DMS153 (cell line): ENCODE results near the gene HIVEP3.
A peak's percentile ranks its signal among the peaks of the same experiment; 100 is the strongest.
"Not testable (repeated sequence)": the region's sequence is repeated elsewhere in the genome, so short reads cannot be mapped to it uniquely, and the experiment has no call there.

ENCODE experiments used
- DNase-seq: peaks from one replicate; lab custom pipeline; 2025; lab: John Stamatoyannopoulos, UW

HIVEP3 gene

DNA sequence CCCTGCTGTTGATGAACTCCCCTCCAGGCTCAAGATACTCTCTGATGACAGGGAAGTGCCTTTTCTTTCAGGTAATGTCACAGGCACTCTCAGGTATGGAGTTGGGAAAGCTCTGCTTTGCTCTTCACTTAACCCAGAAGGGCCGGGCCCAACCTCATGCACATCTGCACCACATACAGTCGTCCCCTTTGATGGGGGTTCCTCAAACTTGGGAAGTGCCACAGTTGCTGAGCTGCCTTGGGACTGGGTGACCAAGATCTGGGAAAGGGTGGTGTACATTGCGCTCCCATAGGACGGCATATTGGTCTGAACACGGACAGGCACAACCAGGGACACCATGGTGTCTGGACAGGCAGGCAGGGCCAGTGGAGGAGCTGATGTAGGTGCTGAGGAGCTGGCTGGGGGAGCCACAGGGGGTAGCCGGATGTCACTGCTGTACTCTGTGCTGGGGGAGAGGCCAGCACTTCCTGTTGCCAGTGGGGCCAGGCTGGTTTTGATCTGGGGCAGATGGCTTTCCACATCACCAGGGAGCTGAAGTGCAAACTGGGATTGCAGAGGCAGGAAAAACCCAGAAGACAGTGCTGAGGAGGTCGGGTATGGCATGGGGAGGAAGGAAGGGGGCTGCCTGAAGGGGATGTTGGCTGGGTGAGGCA lies 338.1 kb downstream of the HIVEP3 start:
- DNase-seq = no peak

DNA sequence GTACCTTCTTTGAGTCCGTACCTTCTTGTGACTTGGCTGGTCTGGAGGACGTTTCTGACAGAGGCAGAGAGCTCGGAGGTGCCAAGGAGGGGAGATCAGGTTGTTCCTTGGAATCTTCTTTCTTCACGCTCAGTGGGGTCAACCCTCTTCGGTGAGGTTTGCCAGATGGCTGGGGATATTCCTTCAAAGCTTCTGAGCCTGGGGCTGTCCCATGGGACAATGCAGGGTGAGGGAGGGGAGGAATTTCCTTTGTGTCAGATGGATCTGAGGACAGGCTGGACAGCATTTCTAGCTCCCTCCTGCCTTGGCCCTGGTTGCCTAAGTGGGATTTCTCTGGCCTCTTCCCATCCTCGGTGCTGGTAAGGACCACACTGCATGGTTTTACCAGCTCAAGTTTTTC lies 338.7 kb downstream of the HIVEP3 start:
- DNase-seq = no peak

DNA sequence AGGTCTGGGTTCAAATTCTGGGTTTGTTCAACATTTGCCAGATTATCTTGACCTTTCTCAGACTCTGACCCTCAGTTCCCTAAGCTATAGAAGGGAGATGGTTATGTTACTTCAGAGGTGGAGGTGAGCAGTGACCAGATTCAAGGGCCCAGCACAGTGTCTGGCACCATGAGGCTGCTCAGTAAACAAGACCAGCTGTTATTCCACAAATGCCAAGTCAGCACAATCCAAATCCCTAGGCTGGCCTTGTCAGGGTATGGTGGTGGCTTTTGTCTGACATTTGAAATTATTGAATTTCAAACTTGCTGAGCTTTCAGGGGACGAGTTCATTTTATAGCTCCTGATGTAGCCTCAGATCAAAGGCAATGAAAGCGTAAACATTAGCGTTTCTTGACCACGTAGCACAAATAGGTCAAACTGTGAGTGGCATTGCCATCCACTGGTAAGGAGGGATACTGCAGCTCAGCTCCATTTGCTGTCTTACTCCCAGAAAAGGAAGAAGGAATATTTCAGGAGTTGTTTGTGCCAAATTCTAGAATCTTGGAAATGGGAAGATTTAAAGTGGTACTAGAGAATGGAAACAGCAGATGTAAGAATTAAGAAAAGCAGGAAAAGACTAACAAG lies 339.9 kb downstream of the HIVEP3 start:
- DNase-seq = no peak

DNA sequence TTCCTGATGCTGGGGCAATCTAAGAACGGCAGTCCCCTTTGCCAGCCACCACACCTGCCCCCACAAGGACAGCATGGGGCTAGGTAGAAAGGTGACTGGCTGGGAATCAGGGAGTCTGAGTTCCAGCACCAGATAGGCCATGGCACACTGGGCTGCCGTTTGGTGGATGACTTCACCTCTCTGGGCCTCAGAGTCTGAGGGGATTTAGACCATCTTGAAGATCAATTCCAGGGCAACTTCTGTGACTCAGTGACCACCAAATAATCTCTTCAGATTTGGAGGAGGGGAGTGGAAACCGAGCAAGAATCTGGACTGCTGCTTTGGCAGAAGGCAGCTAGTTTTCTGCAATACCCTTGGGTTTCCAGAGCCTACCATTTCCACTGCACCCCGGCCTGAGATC lies 342.1 kb downstream of the HIVEP3 start:
- DNase-seq = no peak

DNA sequence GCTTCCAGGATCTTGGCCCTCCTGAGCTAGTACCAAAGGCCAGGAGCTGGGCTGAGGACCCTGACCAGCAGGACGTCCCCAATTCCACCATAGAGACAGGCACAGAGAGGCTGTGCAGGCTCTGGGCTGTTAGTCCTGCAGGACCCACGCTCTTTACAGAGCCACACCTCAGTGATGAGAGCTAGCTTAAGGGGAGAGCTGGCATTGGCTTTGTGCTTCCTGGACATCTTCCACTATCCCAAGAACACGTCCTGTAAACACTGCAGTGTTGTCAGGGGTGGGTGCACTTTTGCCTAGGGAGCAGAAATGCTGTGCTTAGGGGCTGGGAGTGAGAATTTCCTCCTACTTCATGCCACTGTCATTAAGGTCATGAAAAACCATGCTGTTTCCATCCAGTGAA lies 342.5 kb downstream of the HIVEP3 start:
- no peak for DNase-seq

DNA sequence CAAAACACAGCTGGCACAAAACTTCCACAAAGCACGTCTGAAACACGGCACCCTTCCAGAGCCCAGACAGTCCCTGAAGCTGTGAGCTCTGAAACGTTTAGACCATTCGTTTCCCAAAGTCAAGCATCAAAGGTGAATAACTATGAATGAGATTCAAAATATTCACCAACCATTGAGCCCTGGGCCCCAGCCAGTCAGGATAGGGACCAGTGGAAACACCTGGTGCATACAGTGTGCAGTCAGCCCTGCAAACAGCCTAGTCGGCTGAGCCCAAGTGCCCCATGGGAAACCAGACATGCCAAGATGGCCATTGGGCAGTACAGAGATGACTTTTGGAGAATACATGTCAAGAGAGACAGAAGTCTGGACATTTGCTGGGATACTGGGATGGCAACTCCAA lies 343.9 kb downstream of the HIVEP3 start:
- no peak for DNase-seq

DNA sequence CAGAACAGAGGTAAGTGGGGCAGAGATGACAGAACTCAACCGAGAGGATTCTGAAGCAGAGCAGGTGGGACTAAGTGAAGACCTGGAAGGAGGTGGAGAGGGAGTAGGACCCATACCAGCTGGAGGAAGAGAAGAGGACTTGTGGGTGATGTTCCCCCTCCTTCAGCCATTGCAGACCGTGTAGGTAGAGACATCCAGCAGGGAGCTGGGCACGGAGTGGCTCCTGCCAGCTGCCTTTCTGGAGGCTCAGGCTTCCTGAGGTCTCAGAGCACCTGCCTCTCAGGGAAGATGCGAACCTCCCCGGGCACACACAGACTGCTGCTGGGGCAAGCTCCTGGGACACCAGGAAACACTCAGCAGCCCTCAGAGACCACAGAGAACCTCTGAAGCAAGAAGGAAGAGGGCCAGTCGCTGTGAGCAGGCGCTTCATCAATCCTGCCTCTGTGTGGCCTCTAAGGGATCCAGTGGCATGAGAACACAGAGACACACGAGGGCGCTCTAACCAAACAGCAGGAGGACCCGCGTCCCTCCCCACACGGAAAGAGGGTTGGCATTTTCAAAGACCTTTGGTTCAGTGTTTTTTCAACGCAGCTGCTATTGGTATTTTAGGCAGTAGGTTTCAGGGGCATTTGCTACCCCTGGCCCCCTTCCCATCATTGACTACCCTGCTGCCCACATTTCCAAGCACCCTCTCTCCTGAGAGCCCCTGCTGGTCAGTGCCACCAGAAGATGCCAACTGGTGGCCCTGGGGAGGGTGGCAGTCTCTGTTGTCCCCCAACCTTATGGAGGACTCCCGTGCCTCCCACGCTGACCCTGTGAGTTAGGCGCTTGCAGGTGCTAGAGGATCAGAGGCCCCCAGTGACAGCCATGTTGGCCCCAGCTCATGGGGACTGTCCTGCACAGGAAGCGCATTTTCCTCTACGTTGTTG lies 344.7 kb downstream of the HIVEP3 start:
- peak; percentile 92 for DNase-seq

DNA sequence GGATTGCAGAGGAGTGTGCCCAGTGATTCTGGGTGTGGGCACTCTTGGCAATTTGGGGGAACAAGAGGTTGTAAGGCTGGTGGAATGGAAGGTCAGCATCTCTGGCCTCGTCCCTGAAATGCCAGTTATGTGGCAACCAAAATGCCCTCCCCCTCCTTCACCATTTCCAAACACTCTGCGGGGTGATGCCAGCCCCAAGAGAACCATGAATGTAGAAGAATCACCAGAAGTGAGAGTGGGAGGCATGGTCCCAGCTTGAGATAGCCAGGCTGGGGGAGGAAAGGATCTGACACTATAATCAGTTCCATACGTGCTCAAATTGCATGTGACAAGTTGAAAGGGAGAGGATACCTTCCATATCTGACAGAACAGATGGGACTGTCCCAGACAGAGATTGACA lies 345.5 kb downstream of the HIVEP3 start:
- no peak for DNase-seq

DNA sequence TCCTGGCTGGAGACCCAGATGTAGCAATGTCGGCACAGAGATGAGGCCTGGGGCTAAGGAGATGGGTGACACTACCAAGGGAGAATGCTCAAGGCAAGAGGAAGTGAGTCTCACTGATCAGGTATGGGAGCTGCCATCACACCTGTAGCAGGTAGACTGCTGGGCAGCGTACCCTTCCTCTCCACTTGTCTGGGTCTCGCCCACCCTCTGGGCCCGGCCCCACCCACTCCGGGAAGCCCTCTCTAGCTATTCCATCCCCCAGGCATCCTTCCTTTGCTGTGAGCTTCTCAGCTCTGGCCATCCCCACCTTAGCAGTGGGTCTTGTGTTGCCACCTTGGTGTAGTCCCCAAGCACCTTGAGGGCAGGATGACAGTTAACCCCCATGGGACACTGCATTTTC lies 346.5 kb downstream of the HIVEP3 start:
- DNase-seq = no peak

DNA sequence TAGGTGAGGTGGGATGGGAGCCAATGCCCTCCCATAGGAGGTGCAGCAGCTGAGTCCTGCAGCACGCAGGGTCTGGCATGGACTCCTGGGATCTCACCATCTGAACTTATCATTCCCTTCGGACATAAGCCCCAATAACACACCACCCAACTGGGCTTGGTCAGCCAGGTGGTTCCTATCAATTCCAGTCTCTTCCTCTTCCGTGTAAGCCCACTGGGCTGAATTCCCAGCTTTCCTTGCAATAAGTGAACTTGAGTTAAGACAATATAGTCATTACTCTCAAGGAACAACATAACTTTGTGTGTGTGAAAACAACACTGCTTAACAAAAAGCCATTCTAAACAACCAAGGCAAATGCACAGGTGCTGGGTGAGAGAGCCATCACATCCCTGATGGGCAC lies 347.7 kb downstream of the HIVEP3 start:
- DNase-seq = no peak

DNA sequence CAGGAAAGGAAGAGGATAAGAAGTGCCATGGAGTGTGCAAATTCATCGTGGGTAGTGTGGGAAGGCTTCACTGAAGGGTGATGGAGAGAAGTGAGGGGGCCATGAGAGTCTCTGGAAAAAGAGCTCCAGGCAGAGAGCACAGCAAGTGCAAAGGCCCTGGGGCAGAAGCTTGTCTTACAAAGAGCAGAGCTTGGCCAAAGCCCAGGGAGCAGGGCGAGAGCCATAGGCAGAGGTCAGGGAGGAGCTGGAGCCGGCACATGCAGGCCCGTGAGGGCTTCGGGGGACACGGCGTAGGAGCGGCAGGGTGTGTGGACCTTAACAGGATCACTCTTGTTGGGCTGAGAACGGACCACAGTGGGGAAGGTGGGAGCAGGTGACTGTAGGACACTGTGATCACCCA lies 350.5 kb downstream of the HIVEP3 start:
- DNase-seq = no peak

DNA sequence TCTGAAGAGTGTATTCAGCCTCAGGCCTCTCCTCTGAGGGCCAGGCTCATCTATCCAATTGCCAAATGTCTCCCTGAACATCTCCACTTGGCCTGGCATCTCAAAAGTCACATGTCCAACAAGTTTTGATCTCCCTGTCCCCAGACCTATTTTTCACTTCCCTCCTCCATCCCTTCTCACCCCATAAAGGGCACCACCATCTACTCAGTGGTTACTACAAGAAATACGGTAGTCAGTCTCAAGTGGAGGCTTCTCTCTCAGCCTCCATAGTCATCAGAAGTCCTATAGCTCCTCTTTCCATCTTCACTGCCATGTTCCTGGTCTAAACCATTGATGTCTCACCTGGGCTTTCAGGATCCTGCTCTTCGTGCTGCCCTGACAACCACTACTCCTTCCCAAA lies 351.8 kb downstream of the HIVEP3 start:
- no peak for DNase-seq

DNA sequence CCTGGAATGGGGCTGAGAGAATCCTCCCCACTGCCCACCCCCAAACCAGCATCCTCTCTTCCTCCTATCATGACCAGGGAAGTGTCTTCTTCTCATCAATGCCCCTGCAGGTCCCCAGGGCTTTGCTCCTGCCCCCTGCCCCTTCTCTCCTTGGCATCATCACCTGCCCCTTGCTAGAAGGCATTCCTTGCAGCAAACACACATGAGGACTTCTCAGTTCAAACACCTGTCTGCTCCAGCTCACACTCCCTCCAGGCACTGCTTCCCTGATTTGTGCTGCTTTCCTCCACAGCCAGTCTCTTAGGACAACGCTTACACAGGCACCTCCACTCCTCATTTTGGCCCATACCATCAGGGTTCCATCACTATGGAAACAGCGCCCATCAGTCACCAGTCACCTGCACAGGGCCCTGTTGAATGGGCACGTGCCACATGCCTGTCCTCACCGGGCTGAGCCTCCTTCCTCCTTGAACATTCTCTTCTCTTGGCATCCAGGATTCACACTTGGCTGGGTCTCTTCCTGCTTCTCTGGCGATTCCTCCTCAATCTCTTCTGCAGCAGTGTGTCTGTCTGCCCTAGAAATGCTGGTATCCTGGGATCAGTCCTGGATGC lies 352.3 kb downstream of the HIVEP3 start:
- no peak for DNase-seq

DNA sequence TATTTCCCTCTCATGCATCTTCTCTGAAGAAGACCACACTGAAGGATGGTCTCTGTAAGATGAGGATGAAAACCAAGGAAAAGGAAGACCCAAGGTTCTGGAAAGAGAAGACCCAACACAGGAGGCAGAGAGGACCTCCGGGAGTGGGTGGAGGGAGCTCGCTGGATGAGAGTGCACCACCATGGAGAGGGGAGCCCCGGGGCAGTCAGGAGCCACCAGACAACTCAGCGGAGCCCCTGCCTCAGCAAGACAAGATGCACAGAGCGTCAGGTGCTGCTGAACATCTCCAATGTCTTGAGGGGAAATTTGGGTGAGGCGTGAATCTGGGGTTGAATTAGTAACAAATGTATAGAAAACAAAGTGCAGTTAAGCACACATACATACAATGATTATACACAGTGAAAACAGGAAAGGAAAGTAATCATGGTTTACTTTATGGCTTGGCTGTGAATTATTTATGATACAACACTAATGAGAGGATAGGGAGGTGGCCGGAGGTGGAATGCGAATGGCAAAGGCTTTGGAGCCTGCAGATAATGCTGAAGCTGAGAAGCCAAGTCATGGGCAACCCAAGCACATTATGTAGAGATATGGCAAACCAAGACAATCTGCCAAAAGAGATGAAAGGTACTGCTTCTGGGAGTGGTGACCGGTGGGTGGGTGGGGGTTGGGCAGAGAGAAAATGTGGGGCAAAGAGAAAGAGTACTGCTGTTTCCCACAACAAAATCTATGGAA lies 353.8 kb downstream of the HIVEP3 start:
- no peak for DNase-seq

DNA sequence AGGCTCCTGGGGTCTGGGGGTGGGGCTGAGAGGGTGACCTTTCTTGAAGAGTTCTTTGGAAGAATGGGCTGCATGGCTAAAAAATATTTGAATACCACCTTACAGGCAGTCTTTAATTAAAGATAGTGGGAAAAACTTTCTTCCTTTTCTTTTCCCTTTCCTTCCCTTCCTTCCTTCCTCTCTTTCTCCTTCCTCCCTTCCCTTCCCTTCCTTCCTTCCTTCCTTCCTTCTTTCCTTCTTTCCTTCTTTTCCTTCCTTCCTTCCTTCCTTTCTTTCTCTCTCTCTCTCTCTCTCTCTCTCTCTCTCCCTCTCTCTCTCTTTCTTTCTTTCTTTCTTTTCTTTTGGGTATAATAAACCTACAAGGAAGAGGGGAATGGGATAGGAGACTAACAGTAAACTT lies 356.4 kb downstream of the HIVEP3 start:
- DNase-seq = no peak

DNA sequence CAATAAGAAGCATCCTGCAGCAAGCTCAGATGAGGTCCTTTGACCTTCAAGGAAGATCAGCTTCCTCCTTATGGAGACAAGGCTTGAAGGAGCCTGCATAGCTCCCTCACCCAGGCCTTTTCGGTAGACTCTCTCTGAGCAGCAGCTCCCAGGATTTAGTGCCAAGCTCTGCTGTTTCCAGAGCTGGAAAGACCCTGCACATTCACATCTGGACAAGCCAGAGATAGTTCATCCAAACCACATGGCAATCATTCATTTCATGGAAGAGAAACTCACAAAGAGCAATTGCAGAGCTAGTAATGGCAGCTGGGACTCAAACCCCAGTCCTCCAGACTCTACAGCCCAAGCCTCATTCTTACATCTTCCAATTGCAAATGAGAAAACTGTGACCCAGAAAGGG lies 357.8 kb downstream of the HIVEP3 start:
- DNase-seq = no peak

DNA sequence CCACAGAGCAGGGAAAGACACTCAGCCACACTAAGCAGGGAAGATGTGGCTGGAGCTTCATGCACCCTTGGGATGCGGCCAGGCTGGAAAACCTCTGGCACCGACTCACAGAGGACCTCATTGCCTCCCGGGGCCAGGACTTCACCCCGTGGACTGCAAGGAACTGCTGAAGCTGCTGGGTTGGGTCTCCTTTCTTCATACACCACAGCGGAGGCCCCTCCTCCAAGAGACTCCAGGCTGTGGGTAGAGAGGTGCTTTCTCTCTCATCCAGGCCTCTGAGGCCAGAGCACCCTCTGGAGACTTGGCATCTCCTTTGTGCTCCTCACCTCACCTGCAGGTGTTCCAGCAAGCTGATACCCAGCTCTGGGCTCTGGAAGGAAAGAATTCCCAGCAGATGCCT lies 358.2 kb downstream of the HIVEP3 start:
- no peak for DNase-seq

DNA sequence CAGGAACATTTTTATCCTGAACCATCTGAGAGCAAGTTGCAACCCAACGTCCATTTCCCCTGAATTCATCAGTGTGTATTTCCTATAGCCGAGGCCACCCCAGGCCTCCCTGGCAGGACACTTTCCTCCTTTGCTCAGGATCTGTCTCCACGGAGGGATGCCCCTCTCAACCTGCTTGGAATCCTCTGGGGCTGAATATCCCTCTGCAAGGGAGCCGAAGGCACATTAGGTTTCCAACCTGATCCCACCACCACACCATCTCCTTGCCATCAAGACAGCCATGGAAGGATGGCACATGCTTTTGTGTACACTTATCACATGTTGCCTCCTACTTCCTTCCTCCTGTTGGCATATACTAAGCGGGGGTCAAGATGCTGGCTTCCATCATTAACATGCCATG lies 359.4 kb downstream of the HIVEP3 start:
- no peak for DNase-seq

DNA sequence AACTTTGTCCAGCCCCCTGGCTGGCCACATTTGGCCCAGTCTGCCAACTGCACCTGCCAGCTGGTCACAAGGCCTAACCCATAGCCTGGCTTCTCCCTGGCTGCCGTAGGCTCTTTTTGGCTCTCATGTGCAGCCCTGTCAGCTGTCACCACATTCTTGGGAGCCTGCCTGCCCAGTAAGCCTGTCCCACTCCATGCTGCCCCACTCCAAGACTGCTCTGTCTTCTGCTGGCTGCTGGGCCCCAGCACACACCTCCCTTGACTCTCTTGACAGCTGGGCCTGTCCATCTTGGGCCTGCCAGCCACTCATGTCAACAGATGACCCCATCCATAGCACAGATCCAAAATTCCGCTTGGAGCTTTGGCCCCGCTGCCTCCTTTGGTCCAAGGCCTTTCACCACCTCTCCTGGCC lies 360.0 kb downstream of the HIVEP3 start:
- no peak for DNase-seq

DNA sequence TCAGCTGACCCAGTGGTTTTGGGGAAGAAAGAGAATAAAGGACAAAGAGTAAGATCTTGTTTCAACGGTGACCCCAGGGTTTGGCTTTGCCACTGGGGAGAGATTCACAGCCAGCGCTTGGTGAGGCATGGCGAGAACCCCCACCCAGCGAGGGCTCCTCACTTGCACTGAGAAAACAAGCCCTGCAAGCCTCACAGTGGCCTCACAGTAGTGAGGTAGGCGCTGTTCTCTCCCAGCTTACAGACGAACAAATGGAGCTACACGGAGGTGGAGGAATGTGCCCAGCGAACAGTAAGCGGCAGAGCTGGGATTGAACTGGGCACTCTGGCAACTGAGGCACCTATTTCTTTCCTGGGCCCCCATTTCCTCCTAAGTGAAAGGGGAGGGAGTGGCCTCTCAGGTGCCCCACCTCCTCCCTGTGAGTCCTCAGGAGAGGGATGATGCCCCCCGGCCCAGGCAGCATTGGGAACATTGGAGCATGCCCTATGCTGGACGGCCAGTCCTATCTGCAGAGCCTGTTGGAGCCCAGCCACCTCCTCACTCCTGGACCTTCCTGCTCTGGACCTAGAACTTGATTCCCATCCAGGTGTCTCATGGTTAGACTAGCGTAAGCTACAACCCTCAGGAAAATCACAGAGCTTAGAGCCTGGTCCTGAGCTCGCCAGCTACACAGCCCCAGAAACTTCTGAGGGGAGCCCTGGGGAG lies 360.8 kb downstream of the HIVEP3 start:
- DNase-seq = no peak

DNA sequence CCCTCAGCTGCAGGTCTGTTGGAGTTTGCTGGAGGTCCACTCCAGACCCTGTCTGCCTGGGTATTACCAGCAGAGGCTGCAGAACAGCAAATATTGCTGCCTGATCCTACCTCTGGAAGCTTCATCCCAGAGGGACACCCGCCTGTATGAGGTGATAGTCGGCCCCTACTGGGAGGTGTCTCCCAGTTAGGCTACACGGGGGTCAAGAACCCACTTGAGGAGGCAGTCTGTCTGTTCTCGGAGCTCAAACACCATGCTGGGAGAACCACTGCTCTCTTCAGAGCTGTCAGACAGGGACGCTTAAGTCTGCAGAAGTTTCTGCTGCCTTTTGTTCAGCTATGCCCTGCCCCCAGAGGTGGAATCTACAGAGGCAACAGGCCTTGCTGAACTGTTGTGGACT lies 364.0 kb downstream of the HIVEP3 start:
- not testable (repeated sequence) for DNase-seq
